GM12891 (cell line): ENCODE results near the gene PROX1.

Experiments used
- DNase-seq: peaks from one replicate; pipeline ENCODE4 v3.0.0; 2011; ENCODE audit warnings: low spot score; ENCODE audit not compliant: insufficient read length
- FAIRE-seq: peaks from 2 replicates; lab custom pipeline; 2011; peaks lifted over from hg19 to GRCh38; lab: Jason Lieb, UNC
- PAX5 ChIP-seq: IDR thresholded peaks from 2 replicates; pipeline ENCODE4 v1.6.1; 2011; ENCODE audit warnings: low read length, moderate library complexity, mild to moderate bottlenecking; ENCODE audit not compliant: insufficient read depth, severe bottlenecking
- POLR2A ChIP-seq: IDR thresholded peaks from 2 replicates; pipeline ENCODE4 v1.6.1; 2011; ENCODE audit warnings: low read depth, low read length, control low read depth
- POLR2AphosphoS5 ChIP-seq: IDR thresholded peaks from 2 replicates; pipeline ENCODE4 v1.6.1; 2011; ENCODE audit warnings: low read depth, low read length, control low read depth
- POU2F2 ChIP-seq: IDR thresholded peaks from 2 replicates; pipeline ENCODE4 v1.6.1; 2011; ENCODE audit warnings: low read depth, mild to moderate bottlenecking, control low read depth, low read length, moderate library complexity
- SPI1 ChIP-seq: IDR thresholded peaks from 2 replicates; pipeline ENCODE4 v1.6.1; 2011; ENCODE audit warnings: low read depth, low read length, control low read depth
- TAF1 ChIP-seq: IDR thresholded peaks from 2 replicates; pipeline ENCODE4 v1.6.1; 2011; ENCODE audit warnings: low read depth, low read length, control low read depth

Gene PROX1

GRCh38 chr1:214019499-214019898 lies 31.7 kb downstream of the PROX1 start:
- TF ChIP-seq POU2F2, result no peak
- no peak for TF ChIP-seq POLR2AphosphoS5
- no peak for TF ChIP-seq SPI1
- no peak for TF ChIP-seq TAF1
- DNase-seq (no peak), FAIRE-seq (no peak)

GRCh38 chr1:214021321-214021720 lies 33.5 kb downstream of the PROX1 start:
- DNase-seq (no peak), FAIRE-seq (no peak)
- TF ChIP-seq POU2F2, result no peak
- TF ChIP-seq POLR2AphosphoS5, result no peak
- TF ChIP-seq SPI1, result no peak
- no peak for TF ChIP-seq TAF1
- TF ChIP-seq POLR2A, result no peak
- no peak for TF ChIP-seq PAX5

GRCh38 chr1:214022229-214022791 lies 34.5 kb downstream of the PROX1 start:
- TF ChIP-seq POLR2AphosphoS5, result no peak
- FAIRE-seq, result no peak
- DNase-seq, result no peak

GRCh38 chr1:214022810-214023425 lies 35.1 kb downstream of the PROX1 start:
- DNase-seq (no peak), FAIRE-seq (no peak)
- TF ChIP-seq POU2F2 (no peak), POLR2AphosphoS5 (no peak), TAF1 (no peak), SPI1 (no peak), PAX5 (no peak), POLR2A (no peak)

GRCh38 chr1:214026985-214027384 lies 39.2 kb downstream of the PROX1 start:
- FAIRE-seq, result no peak
- TF ChIP-seq POLR2AphosphoS5, result no peak
- DNase-seq, result no peak

GRCh38 chr1:214027498-214027897 lies 39.7 kb downstream of the PROX1 start:
- DNase-seq (no peak), FAIRE-seq (no peak)
- no peak for TF ChIP-seq POU2F2

GRCh38 chr1:214028095-214028494 lies 40.3 kb downstream of the PROX1 start:
- TF ChIP-seq POLR2A (no peak), SPI1 (no peak), TAF1 (no peak), POLR2AphosphoS5 (no peak), PAX5 (no peak), POU2F2 (no peak)
- FAIRE-seq (no peak), DNase-seq (no peak)

- TF ChIP-seq PAX5, result no peak
- FAIRE-seq, result no peak
- no peak for DNase-seq
These were observed 41.1 kb downstream of the PROX1 start for GRCh38 chr1:214028649-214029406.

GRCh38 chr1:214029796-214030195 lies 42.0 kb downstream of the PROX1 start:
- FAIRE-seq (no peak), DNase-seq (no peak)
- TF ChIP-seq PAX5 (no peak), POLR2AphosphoS5 (no peak), TAF1 (no peak), POU2F2 (no peak), POLR2A (no peak), SPI1 (no peak)

- no peak for FAIRE-seq
- no peak for DNase-seq
- TF ChIP-seq POLR2AphosphoS5 (no peak), POU2F2 (no peak), SPI1 (no peak), POLR2A (no peak), TAF1 (no peak), PAX5 (no peak)
These were observed 43.5 kb downstream of the PROX1 start for GRCh38 chr1:214031267-214031650.

GRCh38 chr1:214037468-214037867 lies 49.7 kb downstream of the PROX1 start:
- DNase-seq (no peak), FAIRE-seq (no peak)
- no peak for TF ChIP-seq SPI1
- TF ChIP-seq POLR2AphosphoS5, result no peak
- TF ChIP-seq TAF1, result no peak
- TF ChIP-seq PAX5, result no peak
- no peak for TF ChIP-seq POLR2A
- TF ChIP-seq POU2F2, result no peak
